ENCODE results near the gene ZBTB32.
"Not testable (repeated sequence)": the region's sequence is repeated elsewhere in the genome, so short reads cannot be mapped to it uniquely, and the experiment has no call there.

ZBTB32 gene

GRCh38 chr19:35704218-35704617, at the start of gene ZBTB32:
TSS of gene ZBTB32 (plus strand) at chr19:35704558. CDS start at chr19:35714627, 10,069 bp downstream.
- H3K4me3 ChIP-seq (ENCODE audit: low read length): no peak within 1 kb of the TSS
- TF ChIP-seq CTCF (conservative IDR thresholded peaks at IDR 0.05; ENCODE audit: low read depth, low read length): no peak
- no peak for DNase-seq (ENCODE audit: low read depth)

- DNase-seq (ENCODE audit: low read depth); H3K4me3 ChIP-seq (ENCODE audit: low read length): not testable (repeated sequence)
Observed at GRCh38 chr19:35654828-35655227, 49.5 kb upstream of the ZBTB32 start.

GRCh38 chr19:35655600-35655999, 48.8 kb upstream of the ZBTB32 start:
- DNase-seq (ENCODE audit: low read depth): no peak
- H3K4me3 ChIP-seq (ENCODE audit: low read length): no peak overlapping the region
- no peak for TF ChIP-seq CTCF (conservative IDR thresholded peaks at IDR 0.05; ENCODE audit: low read depth, low read length)

- no peak overlapping the region for H3K4me3 ChIP-seq (ENCODE audit: low read length)
- TF ChIP-seq CTCF (conservative IDR thresholded peaks at IDR 0.05; ENCODE audit: low read depth, low read length): no peak
- no peak for DNase-seq (ENCODE audit: low read depth)
Observed at GRCh38 chr19:35656700-35657099, 47.7 kb upstream of the ZBTB32 start.

GRCh38 chr19:35657904-35658700, 46.3 kb upstream of the ZBTB32 start:
- TF ChIP-seq CTCF (conservative IDR thresholded peaks at IDR 0.05; ENCODE audit: low read depth, low read length): peak; percentile 24
- no peak overlapping the region for H3K4me3 ChIP-seq (ENCODE audit: low read length)
- no peak for DNase-seq (ENCODE audit: low read depth)

- DNase-seq (ENCODE audit: low read depth): no peak
- TF ChIP-seq CTCF (conservative IDR thresholded peaks at IDR 0.05; ENCODE audit: low read depth, low read length): no peak
- H3K4me3 ChIP-seq (ENCODE audit: low read length): no peak overlapping the region
Observed at GRCh38 chr19:35661995-35662340, 42.4 kb upstream of the ZBTB32 start.

- no peak for TF ChIP-seq CTCF (conservative IDR thresholded peaks at IDR 0.05; ENCODE audit: low read depth, low read length)
- DNase-seq (ENCODE audit: low read depth): no peak
- H3K4me3 ChIP-seq (ENCODE audit: low read length): no peak overlapping the region
Observed at GRCh38 chr19:35663981-35664380, 40.4 kb upstream of the ZBTB32 start.

Measured in retinal pigment epithelial cell (primary cell).